Activated CD8-positive, alpha-beta memory T cell treated with anti-CD3 and anti-CD28 coated beads, Interleukin-2, amount 50 U/mL, for 48 hours (primary cell): Measurements from ENCODE around the gene MFSD12.
A peak's percentile ranks its signal among the peaks of the same experiment; 100 is the strongest.
"Not testable (repeated sequence)": the region's sequence is repeated elsewhere in the genome, so short reads cannot be mapped to it uniquely, and the experiment has no call there.

Source experiments
- DNase-seq: peaks from one replicate; pipeline ENCODE4 v3.0.0-alpha.2; 2020

MFSD12 gene

DNA sequence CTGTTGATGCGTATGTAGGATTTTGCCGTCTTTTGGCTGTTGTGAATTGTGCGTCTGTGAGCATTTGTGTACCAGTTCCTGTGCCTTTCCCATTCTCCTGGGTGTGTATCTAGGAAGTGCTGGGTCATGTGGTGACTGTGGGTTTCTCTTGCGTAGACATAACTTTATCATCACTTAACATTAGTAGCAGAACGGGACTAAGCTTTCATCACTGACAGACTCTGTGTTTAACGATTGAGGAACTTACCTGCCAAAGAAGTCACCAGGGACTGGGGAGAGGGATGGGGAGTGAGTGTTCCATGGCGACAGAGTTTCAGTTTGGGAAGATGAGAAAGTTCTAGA is 36.3 kb downstream of the MFSD12 start:
- DNase-seq = no peak

DNA sequence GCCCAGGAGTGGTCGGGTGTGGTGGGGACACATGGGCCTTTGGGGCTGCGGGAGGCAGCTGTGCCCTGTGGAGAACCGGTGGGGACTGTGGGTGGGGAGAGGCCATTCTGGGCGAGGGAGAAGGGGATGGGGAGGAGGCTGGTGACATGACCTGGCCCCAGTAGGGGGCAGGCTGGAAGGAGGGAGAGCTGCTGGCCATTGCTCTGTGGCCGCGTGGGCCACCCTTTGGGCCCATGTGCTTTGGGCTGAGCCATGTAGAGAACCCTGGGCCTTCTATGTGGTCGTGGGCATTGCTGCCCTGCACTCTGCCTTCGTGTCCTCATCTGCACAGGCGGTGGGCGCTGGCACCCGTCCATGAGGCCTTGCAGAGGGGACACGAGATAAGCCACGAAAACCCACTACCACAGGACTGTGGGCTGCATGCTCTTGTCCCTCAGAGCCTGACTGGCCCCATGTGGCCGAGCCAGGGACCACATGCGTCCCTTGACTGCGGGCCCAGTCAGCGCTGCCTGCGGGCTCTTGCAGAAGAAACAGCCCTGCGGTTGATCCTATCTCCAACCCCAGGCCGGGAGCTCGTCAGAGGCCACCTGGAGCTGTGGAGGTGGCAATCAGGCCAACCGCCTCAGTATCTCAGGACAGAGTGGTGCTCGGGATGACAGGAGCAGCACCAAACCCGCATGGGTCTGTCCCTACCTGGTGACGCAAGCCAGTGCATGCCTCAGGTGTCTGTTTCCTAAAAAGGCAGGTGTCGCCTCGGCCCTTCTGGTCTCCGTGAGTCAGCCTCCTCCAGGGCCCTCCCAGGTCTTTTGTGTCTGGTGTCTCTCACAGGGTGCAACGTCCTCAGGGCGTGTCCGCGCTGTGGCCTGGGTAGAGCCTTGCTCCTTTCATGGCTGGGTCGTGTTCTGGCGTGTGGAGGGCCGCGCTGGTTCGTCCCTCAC is 37.0 kb downstream of the MFSD12 start:
- no peak for DNase-seq

DNA sequence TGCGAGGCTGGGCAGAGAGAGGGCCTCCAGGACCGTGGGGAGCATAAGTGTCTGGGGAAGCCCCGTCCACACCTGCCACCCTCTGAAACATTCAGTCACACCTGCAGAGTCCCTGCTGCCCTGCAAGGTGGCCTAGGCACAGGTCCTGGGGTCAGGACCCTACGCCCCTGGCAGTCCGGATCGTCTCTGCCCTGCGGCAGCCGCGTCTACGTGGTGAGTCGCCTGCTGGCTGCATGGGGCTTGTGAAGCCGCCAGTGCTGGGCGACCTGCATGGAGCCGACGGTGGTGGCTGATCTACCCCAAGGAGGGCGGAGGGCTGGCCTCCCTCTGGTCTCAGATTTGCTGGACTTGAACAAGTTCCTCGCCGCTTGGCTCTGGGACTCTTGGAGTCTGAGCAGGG is 38.3 kb downstream of the MFSD12 start:
- DNase-seq = no peak

DNA sequence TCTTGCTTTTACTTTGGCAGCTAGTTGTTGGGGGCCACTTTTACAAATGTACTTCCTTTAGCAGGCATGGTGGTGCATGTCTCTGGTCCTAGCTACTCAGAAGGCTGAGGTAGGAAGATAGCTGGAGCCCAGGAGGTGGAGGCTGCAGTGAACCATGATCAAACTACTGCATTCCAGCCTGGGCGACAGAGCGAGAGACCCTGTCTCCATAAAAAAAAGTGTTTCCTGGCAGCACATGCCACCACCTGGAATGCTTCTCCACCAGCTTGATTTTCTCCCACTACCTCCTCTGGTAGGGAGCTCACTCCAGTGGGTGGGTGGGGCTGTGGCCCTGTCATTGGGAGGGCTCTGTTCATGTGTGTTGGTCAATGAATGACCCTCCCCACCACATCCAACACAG is 38.7 kb downstream of the MFSD12 start:
- DNase-seq = no peak

DNA sequence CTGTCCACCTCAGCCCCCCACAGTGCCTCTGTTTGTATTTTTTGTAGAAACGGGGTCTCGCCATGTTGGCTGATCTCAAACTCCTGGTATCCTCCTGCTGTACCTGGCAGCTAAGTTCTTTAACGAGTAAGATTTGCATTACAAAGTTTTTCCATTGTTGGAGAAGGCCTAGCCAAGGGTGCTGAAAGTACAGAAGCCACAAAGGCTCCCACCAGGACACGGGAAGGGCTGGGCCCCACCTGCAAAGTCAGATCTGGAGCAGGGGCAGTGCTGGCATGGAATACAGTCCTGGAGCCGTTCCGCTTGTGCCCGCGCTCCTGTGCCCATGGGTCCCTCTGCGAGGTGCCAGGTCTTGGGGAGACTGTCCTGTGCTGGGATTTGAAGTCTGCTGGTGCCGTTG is 39.1 kb downstream of the MFSD12 start:
- no peak for DNase-seq

DNA sequence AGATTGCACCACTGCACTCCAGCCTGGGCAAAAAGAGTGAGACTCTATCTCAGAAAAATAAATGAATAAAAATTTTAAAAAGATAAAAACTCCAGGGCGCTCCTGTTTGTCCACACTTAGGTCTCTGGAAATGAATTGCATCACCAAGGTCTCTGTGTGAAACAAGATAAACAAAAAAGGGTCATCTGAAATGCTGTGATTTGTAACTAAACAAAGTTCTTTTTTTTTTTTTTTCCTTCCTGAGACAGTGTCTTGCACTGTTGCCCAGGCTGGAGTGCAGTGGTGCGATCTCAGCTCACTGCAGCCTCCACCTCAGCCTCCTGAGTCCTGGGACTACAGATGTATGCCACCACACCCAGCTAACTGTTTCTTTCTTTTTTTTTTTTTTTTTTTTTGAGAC is 39.7 kb downstream of the MFSD12 start:
- DNase-seq = no peak

DNA sequence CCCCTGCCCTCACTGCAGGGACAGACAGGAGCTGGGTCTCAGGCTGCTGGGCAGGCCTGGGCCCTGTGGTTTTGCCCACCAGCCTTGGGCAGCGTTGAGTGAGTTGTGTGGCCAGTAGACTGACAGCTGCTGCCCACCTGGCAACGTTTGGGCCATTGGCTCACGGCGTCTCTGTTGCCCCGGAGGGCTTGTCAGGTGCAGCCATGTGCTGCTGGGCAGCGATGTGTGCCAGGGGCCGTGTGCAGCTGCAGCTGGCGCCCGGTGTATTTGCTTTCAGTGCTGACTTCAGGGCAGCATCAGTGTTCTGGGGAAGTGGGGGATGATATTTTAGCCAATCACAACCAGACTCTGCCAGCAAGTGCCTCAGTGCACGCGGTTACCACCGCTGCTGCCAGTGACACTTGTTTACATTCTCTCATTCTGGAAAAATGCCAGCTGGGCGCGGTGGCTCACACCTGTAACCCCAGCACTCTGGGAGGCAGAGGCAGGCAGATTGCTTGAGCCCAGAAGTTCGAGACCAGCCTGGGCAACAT is 40.6 kb downstream of the MFSD12 start:
- no peak for DNase-seq

DNA sequence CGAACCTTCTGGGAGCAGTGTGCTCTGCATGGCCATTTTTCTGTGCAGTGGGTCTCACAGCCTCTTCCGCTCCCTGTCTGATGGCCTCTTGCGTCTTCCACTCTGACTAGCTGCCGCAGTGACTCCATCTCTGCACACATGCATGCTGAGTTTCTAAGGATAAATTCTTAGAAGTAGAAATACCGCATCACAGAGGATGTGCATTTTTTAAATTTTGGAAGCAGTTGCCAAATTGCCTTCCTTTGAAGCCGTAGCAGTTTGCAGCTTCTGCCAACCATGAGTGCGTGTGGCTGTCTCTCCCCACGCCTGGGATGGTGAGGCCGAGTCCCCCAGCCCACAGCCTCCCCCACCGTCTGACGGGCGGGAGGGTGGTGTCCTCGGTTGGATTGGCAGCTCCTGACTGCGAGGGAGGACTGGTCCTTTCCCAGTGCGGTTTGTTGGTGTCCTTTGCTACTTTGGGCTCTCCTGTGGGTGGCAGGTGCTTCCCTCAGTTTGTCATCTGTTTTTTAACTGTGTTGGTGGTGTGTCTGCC is 41.4 kb downstream of the MFSD12 start:
- DNase-seq = no peak

DNA sequence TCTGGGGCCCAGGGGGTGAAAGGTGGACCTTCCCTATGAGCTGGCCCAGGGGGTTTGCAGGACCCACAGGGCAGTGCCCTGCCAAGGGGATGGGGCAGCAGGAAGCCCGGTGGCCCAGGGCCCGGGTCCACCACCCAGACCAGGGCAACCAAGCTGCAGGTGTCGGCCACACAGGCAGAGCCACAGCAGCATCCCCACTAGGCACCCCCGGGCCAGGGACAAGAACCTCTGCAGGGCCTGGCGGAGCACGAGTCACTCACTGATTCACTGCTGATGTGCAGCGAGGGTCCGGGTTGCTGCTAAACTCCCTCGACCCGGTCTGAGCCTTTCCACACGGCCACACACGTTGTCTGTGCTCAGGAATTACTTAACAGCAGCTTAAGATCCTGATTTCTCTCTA is 42.5 kb downstream of the MFSD12 start:
- no peak for DNase-seq

DNA sequence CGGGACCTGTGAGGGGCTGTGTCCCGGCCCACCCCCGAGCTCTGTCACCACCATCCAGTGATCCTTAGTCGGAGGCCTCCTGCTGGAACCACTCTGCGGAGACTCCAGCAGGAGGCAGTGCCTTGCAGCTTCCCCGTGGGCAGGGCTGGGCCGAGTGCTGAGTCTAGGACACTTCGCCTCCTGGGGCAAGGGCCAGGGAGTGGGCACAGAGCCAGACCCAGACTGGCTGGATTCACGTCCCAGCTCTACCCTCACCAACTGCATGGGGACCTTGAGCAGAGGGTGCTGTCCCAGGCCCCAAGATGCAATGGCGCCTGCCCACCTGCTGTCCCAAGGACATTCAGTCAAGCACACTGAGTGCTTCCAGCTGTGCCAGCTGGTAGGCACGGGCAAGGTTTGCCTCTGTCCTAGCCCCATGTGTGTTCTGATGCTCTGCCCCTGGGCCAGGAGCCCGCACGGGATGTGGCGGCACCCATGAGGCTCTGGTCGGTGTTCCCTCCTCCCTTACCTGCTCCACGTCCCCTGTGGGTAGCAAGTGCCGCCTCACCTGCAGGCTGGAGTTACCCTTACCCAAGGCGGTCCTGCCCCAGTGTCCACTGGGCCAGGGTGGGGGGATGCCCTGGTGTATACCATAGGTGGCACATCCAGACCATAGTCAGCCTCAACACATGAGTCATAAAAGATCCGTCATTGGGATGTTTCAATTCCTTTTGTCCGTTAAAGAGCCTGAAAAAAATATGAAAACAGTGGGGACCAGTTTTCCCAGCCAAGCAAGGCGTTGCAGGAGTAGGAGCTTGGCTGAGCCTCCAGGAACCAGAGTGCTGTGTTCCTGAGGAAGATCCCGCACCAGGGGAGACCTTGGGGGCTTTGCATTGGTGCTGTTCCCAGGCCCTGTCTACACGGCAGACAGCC is 43.9 kb downstream of the MFSD12 start:
- DNase-seq = no peak

DNA sequence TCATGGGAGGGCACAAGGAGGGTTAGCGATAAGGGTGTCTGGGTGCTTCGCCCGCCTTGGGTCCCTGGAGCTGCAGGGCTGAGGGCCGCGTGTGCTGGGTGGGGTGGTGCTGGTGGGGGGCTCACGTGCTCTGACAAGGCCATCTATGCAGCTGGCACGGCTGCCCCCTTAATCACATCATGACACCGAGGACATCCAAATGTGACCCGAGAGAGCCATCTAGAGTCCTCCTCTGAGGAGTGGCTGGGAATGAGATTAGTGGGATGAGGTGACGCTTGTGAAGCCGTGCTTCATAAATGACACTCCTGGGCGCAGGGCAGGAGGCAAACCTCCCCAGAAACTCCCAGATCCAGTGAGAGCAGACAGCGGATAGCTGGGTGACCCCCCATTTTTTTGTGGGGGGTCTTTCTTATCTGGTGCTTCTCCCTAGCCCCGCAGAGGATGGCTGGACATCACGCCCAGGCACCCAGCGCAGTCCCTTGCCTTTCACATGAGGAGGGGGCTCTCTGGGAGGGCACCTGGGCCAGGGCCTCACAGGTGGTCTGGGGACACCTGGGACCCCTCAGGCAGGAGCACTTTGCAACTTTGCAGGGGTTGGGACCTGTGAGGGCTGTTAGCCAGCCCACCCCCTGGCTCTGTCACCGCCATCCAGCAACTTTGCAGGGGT is 44.7 kb downstream of the MFSD12 start:
- no peak for DNase-seq

DNA sequence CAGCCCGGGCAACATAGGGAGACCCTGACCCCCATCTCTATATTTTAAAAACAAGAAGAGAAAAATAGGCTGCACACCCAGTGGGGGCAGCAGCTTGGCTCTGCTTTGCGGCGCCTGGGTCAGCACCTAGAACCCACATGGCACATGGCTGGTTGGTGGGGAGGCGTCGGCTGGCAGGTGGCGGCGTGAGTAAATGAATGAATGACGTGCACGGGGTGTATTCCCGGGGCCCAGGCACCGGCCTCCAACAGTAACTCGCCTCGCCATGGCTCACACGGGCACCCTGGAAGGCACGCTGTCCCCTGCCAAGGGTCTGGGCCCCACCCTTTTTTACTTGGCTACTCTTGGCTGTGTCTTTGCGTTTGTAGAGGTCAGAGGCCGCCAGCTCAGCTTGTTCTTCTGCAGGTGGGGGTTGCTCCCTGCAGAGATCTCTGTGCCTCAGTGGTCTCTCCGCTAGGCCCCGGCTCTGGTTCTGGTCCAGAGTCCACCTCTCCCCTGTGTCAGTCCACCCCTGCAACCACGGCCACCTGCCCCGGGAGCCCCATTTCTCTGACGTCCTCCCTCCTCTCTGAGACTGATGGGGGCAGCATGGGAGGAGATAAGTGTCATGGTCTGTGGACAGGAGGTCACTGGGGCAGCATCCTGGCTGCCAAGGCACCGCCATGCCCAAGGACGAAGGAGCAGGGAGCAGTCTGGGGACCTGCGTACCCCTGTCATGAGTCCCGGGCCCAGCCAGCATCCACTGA is 45.7 kb downstream of the MFSD12 start:
- DNase-seq = no peak

DNA sequence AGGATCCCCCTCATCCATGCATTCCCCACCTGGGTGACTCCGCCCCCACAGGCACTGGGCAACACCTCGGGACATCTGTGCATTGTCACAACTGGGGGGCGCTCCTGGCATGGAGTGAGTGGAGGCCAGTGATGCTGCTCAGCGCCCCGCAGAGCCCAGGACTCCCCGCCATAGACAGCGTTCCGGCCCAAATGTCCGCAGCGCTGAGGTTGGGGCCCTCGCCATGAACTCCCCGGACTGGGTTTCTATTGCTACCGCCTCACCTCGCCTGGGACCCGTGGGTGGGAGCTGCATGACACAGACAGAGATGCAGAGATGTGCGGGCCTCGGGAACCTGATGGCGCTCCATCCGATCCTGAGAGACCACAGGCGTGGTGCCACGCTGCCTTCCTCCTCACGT is 46.7 kb downstream of the MFSD12 start:
- DNase-seq = no peak

DNA sequence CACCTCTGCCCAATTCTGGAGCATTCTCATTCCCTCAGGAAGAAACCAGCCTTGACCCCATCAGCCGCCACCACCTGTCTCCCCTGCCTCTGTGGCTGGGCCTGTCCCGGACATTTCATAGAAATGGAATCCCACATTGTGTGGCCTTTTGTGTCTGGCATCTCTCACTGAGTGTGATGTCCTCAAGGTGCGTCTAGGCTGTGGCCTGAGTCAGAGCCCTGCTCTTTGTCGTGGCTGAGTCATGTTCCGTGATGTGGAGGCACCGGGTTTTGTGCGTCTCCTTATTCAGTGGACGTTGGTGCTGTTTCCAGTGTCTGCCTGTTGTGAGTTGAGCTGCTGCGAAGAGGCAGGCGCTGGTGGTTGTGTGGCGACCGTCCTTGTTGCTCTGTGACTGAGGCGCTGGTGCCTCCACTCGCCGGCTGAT is 47.8 kb downstream of the MFSD12 start:
- peak; percentile 59 for DNase-seq

DNA sequence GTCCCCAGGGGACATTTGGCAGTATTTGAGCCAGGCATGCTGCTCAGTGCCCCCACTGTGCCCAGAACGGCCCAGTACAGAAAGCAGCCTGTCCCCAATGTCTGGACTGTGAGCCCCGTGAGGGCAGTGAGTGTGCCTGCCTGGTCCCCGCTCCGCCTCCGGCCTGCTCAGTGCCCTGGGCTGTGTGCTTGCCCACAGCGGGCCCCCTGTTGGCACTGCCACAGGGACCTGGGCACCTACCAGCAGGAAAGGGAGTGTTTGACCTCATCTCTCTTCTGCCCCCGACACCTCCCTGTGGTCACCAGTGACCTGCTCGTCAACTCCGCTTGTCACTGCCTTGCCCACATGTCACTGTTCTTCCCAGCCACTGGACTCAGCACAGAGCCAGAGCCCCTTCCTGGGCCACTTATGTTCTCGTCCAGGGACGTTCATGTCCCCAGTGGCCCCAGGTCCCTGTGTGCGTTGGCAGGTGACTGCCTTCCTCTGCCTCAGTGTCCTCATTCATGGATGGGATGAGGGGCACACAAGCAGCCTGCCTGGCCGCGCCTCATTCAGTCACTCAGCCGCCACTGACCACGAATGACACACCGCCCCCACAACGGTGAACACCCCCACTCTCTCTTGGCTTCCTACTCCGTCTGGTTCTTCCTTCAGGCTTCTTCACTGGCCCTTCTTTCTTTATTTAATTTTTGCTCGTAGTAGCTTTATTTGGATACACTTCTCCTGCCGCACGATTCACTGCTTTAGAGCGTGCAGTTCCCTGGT is 48.4 kb downstream of the MFSD12 start:
- DNase-seq = peak; percentile 58

DNA sequence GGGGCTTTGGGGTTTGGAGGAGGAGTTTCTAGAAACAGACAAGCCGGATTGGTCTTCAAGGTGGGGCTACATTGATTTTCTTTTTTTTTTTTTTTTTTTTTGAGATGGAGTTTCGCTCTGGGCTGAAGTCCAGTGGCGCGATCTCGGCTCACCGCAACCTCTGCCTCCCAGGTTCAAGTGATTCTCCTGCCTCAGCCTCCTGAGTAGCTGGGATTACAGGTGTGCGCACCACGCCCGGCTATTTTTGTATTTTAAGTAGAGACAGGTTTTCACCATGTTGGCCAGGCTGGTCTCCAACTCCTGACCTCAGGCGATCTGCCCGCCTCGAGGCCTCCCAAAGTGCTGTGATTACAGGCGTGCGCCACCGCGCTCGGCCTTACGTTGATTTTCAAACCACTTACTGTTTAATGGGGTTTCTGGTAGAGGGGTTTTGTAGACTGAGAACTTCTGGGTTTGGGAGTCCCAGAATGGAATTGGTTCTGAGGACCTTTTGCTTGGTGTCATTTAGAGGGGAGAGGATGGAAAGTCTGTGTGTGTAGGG is 49.2 kb downstream of the MFSD12 start:
- DNase-seq = not testable (repeated sequence)

DNA sequence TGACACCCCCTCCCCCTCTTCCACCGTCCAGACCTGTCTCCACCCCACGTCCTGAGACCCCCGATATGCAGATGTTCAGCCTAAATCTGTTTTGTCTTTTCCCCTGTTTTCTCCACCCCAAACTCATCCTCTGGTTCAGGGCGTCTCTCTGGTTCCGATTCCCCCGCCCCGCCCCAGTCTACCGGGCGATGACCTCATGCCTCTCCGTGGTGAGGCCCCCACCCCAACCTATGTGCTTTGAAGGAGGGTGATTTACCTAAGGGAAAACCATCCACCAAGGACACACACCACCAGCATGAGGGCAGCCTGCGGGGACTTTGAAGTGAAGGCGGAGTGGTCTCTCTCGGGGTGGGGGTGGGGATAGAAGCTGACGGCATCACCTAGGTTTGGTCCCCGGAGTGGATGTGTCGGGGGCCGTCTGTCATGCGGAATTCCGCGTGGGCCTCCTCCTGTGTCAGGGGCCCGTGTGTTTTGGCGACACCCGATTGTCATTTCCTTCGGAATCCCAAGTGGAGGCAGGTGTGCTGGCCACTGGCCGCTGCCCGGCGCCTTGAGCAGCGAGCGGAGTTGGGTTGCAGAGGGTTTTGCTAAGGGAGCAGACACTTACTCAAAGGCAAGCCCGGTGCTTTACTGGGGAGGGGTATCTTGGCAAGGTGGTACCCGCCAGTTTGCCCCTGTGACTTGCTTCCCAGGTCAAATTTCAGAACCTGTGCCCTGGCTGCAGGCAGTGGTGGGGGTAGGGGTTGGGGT is 49.8 kb downstream of the MFSD12 start:
- DNase-seq = no peak

DNA sequence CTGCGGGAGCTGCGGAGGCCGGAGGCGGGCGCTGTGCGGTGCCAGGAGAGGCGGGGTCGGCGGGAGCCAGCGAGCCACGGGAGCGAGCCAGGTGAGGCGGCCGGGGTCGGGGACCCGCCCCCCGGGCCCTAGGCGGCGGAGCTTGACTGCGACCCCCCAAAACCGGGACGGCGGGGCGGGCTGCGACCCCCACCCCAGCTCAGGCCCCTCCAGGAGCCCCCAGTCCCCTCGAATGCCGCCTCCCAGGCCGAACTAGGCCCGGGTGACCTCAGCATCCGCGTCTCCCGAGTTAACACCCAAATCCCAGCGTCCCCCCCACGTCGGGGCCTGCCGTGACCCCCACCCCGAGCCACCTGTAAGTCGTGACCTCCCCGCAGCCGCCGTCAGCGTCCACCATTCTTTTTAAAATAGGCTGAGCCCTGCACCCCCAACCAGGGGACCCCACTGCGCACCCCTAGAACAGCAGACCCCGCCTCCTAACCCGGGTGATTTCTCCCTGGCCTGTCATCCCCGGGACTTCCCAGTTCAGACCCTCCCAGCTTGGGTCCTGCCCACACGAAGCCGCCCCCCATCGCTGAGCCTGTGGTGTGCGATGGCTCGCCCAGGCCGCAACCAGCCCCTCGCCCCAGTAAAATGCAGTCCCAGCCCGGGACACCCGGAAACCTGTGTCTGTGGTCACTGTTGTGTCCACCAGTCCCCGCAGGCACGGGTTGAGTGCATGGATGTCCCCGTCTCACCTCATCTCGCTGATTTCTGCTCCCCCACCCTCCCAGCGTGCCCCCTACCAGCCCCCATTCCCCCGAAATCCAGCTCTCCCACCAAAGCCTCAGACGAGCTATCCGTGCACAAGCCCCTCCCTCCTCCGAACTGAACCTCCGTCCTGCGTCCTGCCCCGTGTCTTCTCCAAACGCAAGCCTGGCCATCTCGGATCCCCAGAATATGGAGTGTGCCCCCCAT is 50.7 kb downstream of the MFSD12 start:
- DNase-seq = peak; percentile 64
